Smooth muscle cell (in vitro differentiated cells): ENCODE data around the gene EPS8. TPM values are rescaled to one million over a fixed set of nuclear protein-coding genes. Genes with fewer than 3 reads are reported as not detected.

Source experiments
- DNase-seq: peaks from one replicate; lab custom pipeline; 2025; ENCODE audit not compliant: unreplicated experiment; lab: John Stamatoyannopoulos, UW
- H2AFZ ChIP-seq: fragments of 200-600 bp; sonication (generic); 2 replicates; pipeline ENCODE4 v1.6.0; 2016; ENCODE audit warnings: antibody characterized with exemption, low read depth, mild to moderate bottlenecking
- H3F3A ChIP-seq: fragments of 200-600 bp; sonication (generic); 2 replicates; pipeline ENCODE4 v1.6.0; 2017; ENCODE audit warnings: antibody characterized with exemption, low read depth
- H3K27ac ChIP-seq: fragments of 200-600 bp; sonication (generic); 2 replicates; pipeline ENCODE4 v1.5.1; 2016; ENCODE audit warnings: low read depth, mild to moderate bottlenecking
- H3K27me3 ChIP-seq: fragments of 200-600 bp; sonication (generic); 2 replicates; pipeline ENCODE4 v1.6.1; 2016; ENCODE audit warnings: low read depth, mild to moderate bottlenecking
- H3K36me3 ChIP-seq: fragments of 200-600 bp; sonication (generic); 2 replicates; pipeline ENCODE4 v1.5.1; 2016; ENCODE audit warnings: low read depth
- H3K4me1 ChIP-seq: fragments of 200-600 bp; sonication (generic); 2 replicates; pipeline ENCODE4 v1.5.1; 2016; ENCODE audit warnings: low read depth
- H3K4me2 ChIP-seq: fragments of 200-600 bp; sonication (generic); 2 replicates; pipeline ENCODE4 v1.6.0; 2016; ENCODE audit warnings: mild to moderate bottlenecking
- H3K4me3 ChIP-seq: fragments of 200-600 bp; sonication (generic); 2 replicates; pipeline ENCODE4 v1.5.1; 2016; ENCODE audit warnings: mild to moderate bottlenecking
- H3K79me2 ChIP-seq: fragments of 200-600 bp; sonication (generic); 2 replicates; pipeline ENCODE4 v1.6.0; 2016; ENCODE audit warnings: low read depth, mild to moderate bottlenecking
- H3K9ac ChIP-seq: fragments of 200-600 bp; sonication (generic); 2 replicates; pipeline ENCODE4 v1.6.0; 2016; ENCODE audit warnings: low read depth
- H3K9me3 ChIP-seq: fragments of 200-600 bp; sonication (generic); replicated peaks from 2 replicates; pipeline ENCODE4 v1.5.1; 2016; ENCODE audit warnings: low read depth
- H4K20me1 ChIP-seq: fragments of 200-600 bp; sonication (generic); 2 replicates; pipeline ENCODE4 v1.6.0; 2016; ENCODE audit warnings: low read depth
- WGBS: methylation state at CpG from one replicate; pipeline ENCODE4 v1.1.7; 2016; ENCODE audit warnings: low lambda C conversion rate; 5-methylcytosine and 5-hydroxymethylcytosine counted together
- polyA plus RNA-seq: library from polyadenylated mRNA; unstranded; fragments of >200 nt; fragmentation: Nextera tagmentation; extraction: Ambion mirVana; gene quantifications from 2 replicates; pipeline ENCODE4 v1.2.1, GENCODE V29; 2016
- total RNA-seq: library from RNA; depleted of rRNA; stranded (reverse); fragments of >200 nt; gene quantifications from 2 replicates; pipeline ENCODE4 v1.2.3, GENCODE V29; 2014
- TF ChIP-seq, protein P1 (sequence below): fragments of 200-600 bp; sonication (generic); IDR thresholded peaks from 2 replicates; pipeline ENCODE4 v1.5.1; 2017; ENCODE audit warnings: borderline replicate concordance, mild to moderate bottlenecking, antibody characterized with exemption; ENCODE audit not compliant: insufficient read depth, poor library complexity, severe bottlenecking

EPS8 gene
- total and polyA plus RNA-seq, 2 experiments from 2014 or later: 27.5 to 68.3 TPM

DNA sequence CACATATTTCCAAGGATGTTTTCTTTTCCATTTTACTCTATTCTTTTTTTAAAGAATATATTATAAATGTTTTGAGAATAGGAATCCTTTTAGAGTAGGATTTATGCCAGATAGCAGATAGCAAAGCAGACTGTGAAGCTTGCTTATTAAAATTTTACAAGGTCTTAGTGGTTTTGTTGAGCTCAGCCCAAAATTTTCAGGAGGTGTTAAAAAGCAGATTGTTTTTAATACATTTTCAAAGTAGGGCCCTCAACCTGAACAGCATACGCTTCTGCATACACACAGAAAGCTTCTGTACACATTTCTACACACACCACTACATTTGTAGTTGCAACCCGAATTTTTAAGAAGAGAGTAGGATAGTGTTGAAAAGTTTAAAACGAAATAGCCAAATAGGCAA is 151.0 kb downstream of the EPS8 start:
- Histone ChIP-seq H2AFZ (no peak overlapping the region), H4K20me1 (no peaks in the 10 kb centered on the region), H3K4me1 (peaks cover 33% of the 10 kb centered on the region), H3K79me2 (no peaks in the 10 kb centered on the region), H3K4me3 (no peak overlapping the region), H3F3A (peaks cover 10% of the 10 kb centered on the region), H3K4me2 (peak overlapping the region; percentile 63), H3K9me3 (no peaks in the 10 kb centered on the region), H3K9ac (no peak overlapping the region), H3K27ac (peak overlapping the region; percentile 59), H3K36me3 (peaks cover 12% of the 10 kb centered on the region), H3K27me3 (no peaks in the 10 kb centered on the region)
- no peak for DNase-seq
- 31% methylated on average over 3 of the region's 3 CpGs for WGBS
- TF ChIP-seq, protein P1, sequence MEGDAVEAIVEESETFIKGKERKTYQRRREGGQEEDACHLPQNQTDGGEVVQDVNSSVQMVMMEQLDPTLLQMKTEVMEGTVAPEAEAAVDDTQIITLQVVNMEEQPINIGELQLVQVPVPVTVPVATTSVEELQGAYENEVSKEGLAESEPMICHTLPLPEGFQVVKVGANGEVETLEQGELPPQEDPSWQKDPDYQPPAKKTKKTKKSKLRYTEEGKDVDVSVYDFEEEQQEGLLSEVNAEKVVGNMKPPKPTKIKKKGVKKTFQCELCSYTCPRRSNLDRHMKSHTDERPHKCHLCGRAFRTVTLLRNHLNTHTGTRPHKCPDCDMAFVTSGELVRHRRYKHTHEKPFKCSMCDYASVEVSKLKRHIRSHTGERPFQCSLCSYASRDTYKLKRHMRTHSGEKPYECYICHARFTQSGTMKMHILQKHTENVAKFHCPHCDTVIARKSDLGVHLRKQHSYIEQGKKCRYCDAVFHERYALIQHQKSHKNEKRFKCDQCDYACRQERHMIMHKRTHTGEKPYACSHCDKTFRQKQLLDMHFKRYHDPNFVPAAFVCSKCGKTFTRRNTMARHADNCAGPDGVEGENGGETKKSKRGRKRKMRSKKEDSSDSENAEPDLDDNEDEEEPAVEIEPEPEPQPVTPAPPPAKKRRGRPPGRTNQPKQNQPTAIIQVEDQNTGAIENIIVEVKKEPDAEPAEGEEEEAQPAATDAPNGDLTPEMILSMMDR: no peak

DNA sequence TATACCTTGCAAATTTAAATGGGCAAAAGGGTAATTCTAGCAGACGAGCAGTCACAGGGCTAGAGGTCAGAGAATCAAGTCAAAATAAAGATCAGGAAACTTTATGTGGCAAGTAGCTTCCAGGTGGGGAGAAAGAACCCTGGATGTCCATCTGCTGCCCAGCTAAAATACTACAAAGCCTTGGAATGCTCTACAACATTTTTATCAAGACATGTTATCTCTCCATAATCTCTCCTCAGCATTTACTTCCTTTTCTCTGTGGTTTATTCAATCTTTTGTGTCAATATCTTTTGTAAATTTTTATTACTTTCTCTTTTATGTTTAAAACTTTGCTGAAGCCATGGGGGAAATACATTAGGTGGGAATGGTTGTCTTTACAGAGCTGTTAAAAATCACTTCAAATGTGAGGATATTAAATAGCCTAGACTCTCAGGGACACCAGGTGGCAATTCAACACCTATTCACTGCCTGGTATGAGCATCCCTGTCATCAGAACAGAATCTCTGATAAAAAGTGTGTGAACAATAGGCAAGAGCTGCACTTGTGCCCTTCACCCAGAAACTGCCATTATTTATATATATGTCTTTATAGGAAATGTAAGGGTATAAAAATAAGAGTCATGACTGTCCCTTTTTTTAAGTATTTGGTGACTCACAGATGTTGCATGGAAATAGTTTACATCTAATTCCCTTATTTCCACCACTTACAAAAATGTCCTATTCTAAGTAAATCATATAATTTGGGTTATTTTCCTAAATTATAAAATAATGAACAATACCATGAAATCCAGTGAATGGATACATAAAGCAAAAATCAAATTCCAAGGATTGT is 152.9 kb downstream of the EPS8 start:
- peaks cover 12% of the 10 kb centered on the region for H3K36me3 ChIP-seq
- peak overlapping the region; percentile 63 for H3K4me2 ChIP-seq
- no peaks in the 10 kb centered on the region for H3K79me2 ChIP-seq
- H3K9me3 ChIP-seq: no peaks in the 10 kb centered on the region
- H3K4me3 ChIP-seq: no peak overlapping the region
- no peak overlapping the region for H3K9ac ChIP-seq
- H3K27ac ChIP-seq: peak overlapping the region; percentile 59
- TF ChIP-seq, protein P1: no peak
- H3K4me1 ChIP-seq: peaks cover 33% of the 10 kb centered on the region
- peaks cover 11% of the 10 kb centered on the region for H3F3A ChIP-seq
- no peaks in the 10 kb centered on the region for H4K20me1 ChIP-seq
- no peak overlapping the region for H2AFZ ChIP-seq
- 100% methylated on average over 1 of the region's 1 CpG for WGBS
- no peaks in the 10 kb centered on the region for H3K27me3 ChIP-seq
- DNase-seq: no peak

DNA sequence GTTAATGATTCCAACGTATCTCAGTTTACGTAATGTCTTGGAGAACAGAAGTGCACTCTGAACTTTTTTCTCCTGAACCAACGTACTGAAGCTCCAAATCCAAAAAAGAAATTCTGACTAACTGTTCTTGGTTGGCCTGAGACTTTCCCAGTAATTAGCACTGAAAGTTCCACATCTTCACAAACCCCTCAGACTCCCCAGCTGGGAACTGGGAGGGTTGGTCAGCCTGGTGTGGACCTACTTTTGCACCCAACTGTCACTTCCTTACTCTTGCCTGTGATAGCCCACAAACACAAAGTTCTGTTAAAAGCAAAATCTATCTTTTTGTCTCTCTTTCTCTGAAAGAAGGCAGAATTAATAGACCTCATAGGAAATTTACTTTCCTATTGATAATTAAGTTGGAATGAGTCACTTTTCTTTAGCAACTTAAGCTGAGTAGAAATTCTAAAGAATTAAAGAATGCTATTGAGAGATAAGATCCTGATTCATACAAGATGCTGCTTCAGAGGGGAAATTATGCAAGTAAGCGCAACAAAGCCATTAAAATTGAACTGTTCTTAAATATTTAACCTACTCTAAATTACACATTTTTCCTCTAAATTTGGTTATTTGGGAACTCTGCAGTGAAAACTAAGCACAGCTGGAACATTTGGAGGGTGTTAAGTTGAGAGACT is 155.0 kb downstream of the EPS8 start:
- Histone ChIP-seq H3K36me3 (no peaks in the 10 kb centered on the region), H3K4me1 (peaks cover 49% of the 10 kb centered on the region)
- no peak for DNase-seq

More for the DNA sequence above, 155.0 kb downstream of the EPS8 start:
- TF ChIP-seq, protein P1: no peak
- H3K79me2 ChIP-seq: no peaks in the 10 kb centered on the region
- H3K27me3 ChIP-seq: no peaks in the 10 kb centered on the region
- no peak overlapping the region for H2AFZ ChIP-seq
- no peak overlapping the region for H3K9ac ChIP-seq
- no peaks in the 10 kb centered on the region for H3K9me3 ChIP-seq
- peak overlapping the region; percentile 63 for H3K4me2 ChIP-seq
- 75% methylated on average over 4 of the region's 4 CpGs for WGBS
- H3F3A ChIP-seq: peaks cover 25% of the 10 kb centered on the region
- H4K20me1 ChIP-seq: no peaks in the 10 kb centered on the region
- no peak overlapping the region for H3K4me3 ChIP-seq
- peak overlapping the region; percentile 73 for H3K27ac ChIP-seq
